HepG2 (cell line): Measurements from ENCODE around the gene CNNM1. TPM values are rescaled to one million over a fixed set of nuclear protein-coding genes. Genes with fewer than 3 reads are reported as not detected.

Source experiments
- ASH2L ChIP-seq: fragments of 300-600, 200-600 bp; sonication (generic); IDR thresholded peaks from 2 replicates; pipeline ENCODE4 v1.7.0; 2017; ENCODE audit warnings: low read depth, mild to moderate bottlenecking, moderate library complexity, mixed read lengths, low read length; ENCODE audit not compliant: insufficient read length
- CENPBD1 ChIP-seq: sonication (generic); formaldehyde crosslinking; IDR thresholded peaks from 2 replicates; pipeline ENCODE4 v1.8.0; 2022; ENCODE audit warnings: missing genetic modification reagents, low read depth, mild to moderate bottlenecking, borderline replicate concordance
- ELF3 ChIP-seq: IDR thresholded peaks from 2 replicates; pipeline ENCODE4 v1.6.1; 2016; ENCODE audit warnings: missing genetic modification reagents, missing compliant biosample characterization
- EZH2 ChIP-seq: conservative IDR thresholded peaks from 2 replicates; pipeline ENCODE4 v1.6.1; 2012; ENCODE audit warnings: mild to moderate bottlenecking, low read depth, low read length, moderate library complexity
- GLI4 ChIP-seq: sonication (generic); formaldehyde crosslinking; IDR thresholded peaks from 2 replicates; pipeline ENCODE4 v1.5.1; 2020; ENCODE audit warnings: missing genetic modification reagents, mild to moderate bottlenecking, moderate library complexity, borderline replicate concordance
- HDAC1 ChIP-seq: sonication (generic); formaldehyde crosslinking; IDR thresholded peaks from 2 replicates; pipeline ENCODE4 v1.5.1; 2020; ENCODE audit warnings: mild to moderate bottlenecking, missing genetic modification reagents
- HNF1B ChIP-seq: sonication (generic); formaldehyde crosslinking; IDR thresholded peaks from 2 replicates; pipeline ENCODE4 v1.5.1; 2020; ENCODE audit warnings: mild to moderate bottlenecking, moderate library complexity, missing genetic modification reagents
- NONO ChIP-seq, 2 experiments: fragments of 450-650 bp in 1 of 2; sonication (generic) in 1 of 2; formaldehyde crosslinking in 1 of 2; IDR thresholded peaks in 1 of 2; conservative IDR thresholded peaks in 1 of 2; 2 replicates each; pipeline versions ENCODE4 v1.6.1 to v1.8.0; 2017 to 2022; ENCODE audit warnings: mild to moderate bottlenecking in 1 of 2, missing genetic modification reagents in 1 of 2, moderate library complexity in 1 of 2
- PHF8 ChIP-seq: sonication (generic); formaldehyde crosslinking; IDR thresholded peaks from 2 replicates; pipeline ENCODE4 v1.5.0; 2020; ENCODE audit warnings: missing genetic modification reagents
- RFX5 ChIP-seq: IDR thresholded peaks from 2 replicates; pipeline ENCODE4 v1.6.1; 2011; ENCODE audit warnings: low read depth, low read length, improper control_type of control experiment
- RXRA ChIP-seq: sonication (generic); formaldehyde crosslinking; IDR thresholded peaks from 2 replicates; pipeline ENCODE4 v1.5.1; 2020; ENCODE audit warnings: missing genetic modification reagents
- SAP130 ChIP-seq: IDR thresholded peaks from 2 replicates; pipeline ENCODE4 v1.6.1; 2016; ENCODE audit warnings: low read depth
- SIX4 ChIP-seq: sonication (generic); formaldehyde crosslinking; IDR thresholded peaks from 2 replicates; pipeline ENCODE4 v1.4.0; 2020; ENCODE audit warnings: missing genetic modification reagents
- SMYD3 ChIP-seq: sonication (generic); formaldehyde crosslinking; IDR thresholded peaks from 2 replicates; pipeline ENCODE4 v1.8.1; 2023; ENCODE audit warnings: mild to moderate bottlenecking, missing genetic modification reagents
- SOX5 ChIP-seq: IDR thresholded peaks from 2 replicates; pipeline ENCODE4 v1.6.1; 2016; ENCODE audit warnings: borderline replicate concordance
- TBX2 ChIP-seq: sonication (generic); formaldehyde crosslinking; IDR thresholded peaks from 2 replicates; pipeline ENCODE4 v1.5.0; 2020; ENCODE audit warnings: missing genetic modification reagents, mild to moderate bottlenecking, borderline replicate concordance
- TFE3 ChIP-seq: IDR thresholded peaks from 2 replicates; pipeline ENCODE4 v1.6.1; 2016
- THYN1 ChIP-seq: sonication (generic); formaldehyde crosslinking; IDR thresholded peaks from 2 replicates; pipeline ENCODE4 v1.8.1; 2023; ENCODE audit warnings: low read depth, mild to moderate bottlenecking, moderate library complexity, missing genetic modification reagents, borderline replicate concordance
- TSC22D2 ChIP-seq: sonication (generic); formaldehyde crosslinking; IDR thresholded peaks from 2 replicates; pipeline ENCODE4 v1.5.1; 2020; ENCODE audit warnings: missing genetic modification reagents, mild to moderate bottlenecking, borderline replicate concordance
- U2AF1 ChIP-seq: fragments of 200-400 bp; formaldehyde crosslinking; optimal IDR thresholded peaks from 2 replicates; pipeline ENCODE3; 2017; ENCODE audit warnings: mild to moderate bottlenecking, low read depth, low read length
- YEATS4 ChIP-seq: sonication (generic); formaldehyde crosslinking; IDR thresholded peaks from 2 replicates; pipeline ENCODE4 v1.4.0; 2020; ENCODE audit warnings: missing genetic modification reagents, borderline replicate concordance
- ZFX ChIP-seq: sonication (generic); formaldehyde crosslinking; IDR thresholded peaks from 2 replicates; pipeline ENCODE4 v1.4.0; 2020; ENCODE audit warnings: mild to moderate bottlenecking, low read depth, missing genetic modification reagents, moderate library complexity
- ZNF276 ChIP-seq: sonication (generic); formaldehyde crosslinking; IDR thresholded peaks from 2 replicates; pipeline ENCODE4 v1.4.0; 2020; ENCODE audit warnings: mild to moderate bottlenecking, low read depth, missing genetic modification reagents
- ZNF652 ChIP-seq: IDR thresholded peaks from 2 replicates; pipeline ENCODE4 v1.6.1; 2016; ENCODE audit warnings: low read depth, borderline replicate concordance
- ZNF691 ChIP-seq: sonication (generic); formaldehyde crosslinking; IDR thresholded peaks from 2 replicates; pipeline ENCODE4 v1.4.0; 2020; ENCODE audit warnings: missing genetic modification reagents, low read depth, mild to moderate bottlenecking, borderline replicate concordance
- polyA plus RNA-seq, 8 experiments: library from polyadenylated mRNA; depleted of rRNA in 3 of 8; stranded (reverse) in 7 of 8; unstranded in 1 of 8; fragments of >200 nt; fragmentation: Illumina TruSeq in 4 of 8; extraction: Trizol in 4 of 8; gene quantifications; 2 replicates each; pipeline versions ENCODE4 v1.2.1 to v1.2.3, GENCODE V29; 2011 to 2016; ENCODE audit warnings: low read depth in 4 of 8, missing spikeins in 1 of 8, mixed read lengths in 1 of 8; ENCODE audit not compliant: insufficient read depth in 1 of 8
- total RNA-seq, 5 experiments: library from RNA; depleted of rRNA; stranded (reverse); fragments of >200 nt; fragmentation: Illumina TruSeq; extraction: Trizol; gene quantifications; 2 replicates each; pipeline ENCODE4 v1.2.3, GENCODE V29; 2016; ENCODE audit warnings: low read depth in 1 of 5

Gene CNNM1
- total and polyA plus RNA-seq, 2 of the 13 experiments (the other 11 are each of a cell fraction or from before 2014, with no cell fraction given) = 4.3 to 9.6 TPM

GRCh38 chr10:99412099-99412498 is 82.9 kb downstream of the CNNM1 start (continued):
- TF ChIP-seq GLI4 (no peak), THYN1 (no peak), SMYD3 (CRISPR knock-in tag) (0 out of 2 replicates have a peak, but pooled peaks have one; percentile 3), TFE3 (0 out of 2 replicates have a peak, but pooled peaks have one; percentile 58), NONO (IDR thresholded peaks at IDR 0.05) (no peak), NONO (CRISPR knock-in tag; conservative IDR thresholded peaks at IDR 0.05) (no peak), SOX5 (0 out of 2 replicates have a peak, but pooled peaks have one; percentile 7), HNF1B (CRISPR knock-in tag) (no peak; the same call in 1 of the 2 replicates), ASH2L (peak; percentile 55), RFX5 (no peak), SAP130 (CRISPR knock-in tag) (peak; percentile 74), YEATS4 (CRISPR knock-in tag) (no peak), PHF8 (no peak), ZFX (0 out of 2 replicates have a peak, but pooled peaks have one; percentile 38), ZNF652 (no peak), ZNF691 (0 out of 2 replicates have a peak, but pooled peaks have one; percentile 33), SIX4 (CRISPR knock-in tag) (no peak), EZH2 (no peak), CENPBD1 (CRISPR knock-in tag) (no peak), RXRA (CRISPR knock-in tag) (peak; percentile 78; the same call in 1 of the 2 replicates), U2AF1 (no peak), HDAC1 (peak; percentile 42; the same call in 1 of the 2 replicates), ELF3 (CRISPR knock-in tag) (no peak), ZNF276 (CRISPR knock-in tag) (no peak), TSC22D2 (CRISPR knock-in tag) (no peak), TBX2 (peak; percentile 52)
